Measurements from ENCODE around the gene LZTFL1. TPM values are rescaled to one million over a fixed set of nuclear protein-coding genes. Genes with fewer than 3 reads are reported as not detected.

The LZTFL1 gene
- total RNA-seq, 1 donor from 2014 or later = 7.0 TPM

GRCh38 chr3:45807681-45808540 is 34.0 kb downstream of the LZTFL1 start:
- no peak for ATAC-seq

- no peak for ATAC-seq
Observed at GRCh38 chr3:45807133-45807532, 34.8 kb downstream of the LZTFL1 start.

- no peak for ATAC-seq
Observed at GRCh38 chr3:45806072-45806471, 35.8 kb downstream of the LZTFL1 start.

GRCh38 chr3:45803252-45803935 is 38.5 kb downstream of the LZTFL1 start:
- no peak for ATAC-seq

GRCh38 chr3:45802146-45802545 is 39.8 kb downstream of the LZTFL1 start:
- no peak for ATAC-seq

- no peak for ATAC-seq
Observed at GRCh38 chr3:45800611-45801010, 41.3 kb downstream of the LZTFL1 start.

GRCh38 chr3:45799586-45799985 is 42.3 kb downstream of the LZTFL1 start:
- ATAC-seq = no peak

GRCh38 chr3:45798034-45798433 is 43.9 kb downstream of the LZTFL1 start:
- ATAC-seq = no peak

- no peak for ATAC-seq
Observed at GRCh38 chr3:45796902-45797637, 44.8 kb downstream of the LZTFL1 start.

GRCh38 chr3:45795882-45796765 is 45.8 kb downstream of the LZTFL1 start, which contains the start of gene SLC6A20:
Gene SLC6A20 (minus strand): TSS chr3:45796536. CDS start chr3:45796419, 117 bp downstream.
- peak; percentile 59 for ATAC-seq

GRCh38 chr3:45795509-45795881 is 46.4 kb downstream of the LZTFL1 start:
- no peak for ATAC-seq

GRCh38 chr3:45794660-45795059 is 47.3 kb downstream of the LZTFL1 start:
- no peak for ATAC-seq

- no peak for ATAC-seq
Observed at GRCh38 chr3:45794177-45794560, 47.8 kb downstream of the LZTFL1 start.

- no peak for ATAC-seq
Observed at GRCh38 chr3:45793482-45794176, 48.3 kb downstream of the LZTFL1 start.

GRCh38 chr3:45792516-45793172 is 49.3 kb downstream of the LZTFL1 start:
- ATAC-seq = no peak

GRCh38 chr3:45792036-45792435 is 49.9 kb downstream of the LZTFL1 start:
- no peak for ATAC-seq

- ATAC-seq = no peak
Observed at GRCh38 chr3:45790596-45790995, 51.3 kb downstream of the LZTFL1 start.

- no peak for ATAC-seq
Observed at GRCh38 chr3:45789235-45789812, 52.6 kb downstream of the LZTFL1 start.

GRCh38 chr3:45787551-45787950 is 54.4 kb downstream of the LZTFL1 start:
- ATAC-seq = no peak

- ATAC-seq = no peak
Observed at GRCh38 chr3:45786801-45787495, 55.0 kb downstream of the LZTFL1 start.

All from esophagus mucosa (tissue), 1 donor.